OCI-LY7 (cell line): ENCODE data around the gene OR8D4. TPM values are rescaled to one million over a fixed set of nuclear protein-coding genes. Genes with fewer than 3 reads are reported as not detected.

ENCODE experiments used
- BruUV-seq: library from RNA; stranded (reverse); fragments of 400-500 nt; replicated peaks from 2 replicates; lab custom pipeline; 2021; lab: Mats Ljungman, UMichigan
- CTCF ChIA-PET: fragments of 300-600 bp; sonication (Branson Sonifier 250); formaldehyde crosslinking; loops from one replicate; lab custom pipeline; 2022; ENCODE audit warnings: antibody characterized with exemption; ENCODE audit not compliant: unreplicated experiment; lab: Charles Lee
- POLR2A ChIA-PET: fragments of 300-600 bp; sonication (Branson Sonifier 250); formaldehyde crosslinking; loops from one replicate; lab custom pipeline; 2022; ENCODE audit warnings: antibody characterized with exemption; lab: Charles Lee
- DNase-seq: peaks from one replicate; pipeline ENCODE4 v3.0.0-alpha.2; 2015; ENCODE audit warnings: low spot score
- H2AFZ ChIP-seq: fragments of 200-600 bp; sonication (generic), shearing (Covaris generic); 2 replicates; pipeline ENCODE4 v1.6.1; 2014; ENCODE audit warnings: mild to moderate bottlenecking, antibody characterized with exemption, low read length, moderate library complexity
- H3K27ac ChIP-seq: fragments of 200-600 bp; sonication (generic); 2 replicates; pipeline ENCODE4 v1.5.1; 2014; ENCODE audit warnings: mixed run types, low read depth, mild to moderate bottlenecking, moderate library complexity, low read length, inconsistent platforms; ENCODE audit not compliant: poor library complexity, severe bottlenecking
- H3K36me3 ChIP-seq: fragments of 200-600 bp; sonication (generic); 2 replicates; pipeline ENCODE4 v1.6.1; 2014; ENCODE audit warnings: mild to moderate bottlenecking, antibody characterized with exemption, low read length, moderate library complexity, mixed read lengths; ENCODE audit not compliant: insufficient read depth
- H3K4me1 ChIP-seq: fragments of 200-600 bp; sonication (generic); 2 replicates; pipeline ENCODE4 v1.5.1; 2014; ENCODE audit warnings: mild to moderate bottlenecking, low read length; ENCODE audit not compliant: insufficient read depth, poor library complexity, severe bottlenecking
- H3K4me2 ChIP-seq: fragments of 200-600 bp; sonication (generic); 2 replicates; pipeline ENCODE4 v1.6.1; 2014; ENCODE audit warnings: mild to moderate bottlenecking, low read length
- H3K4me3 ChIP-seq: fragments of 200-600 bp; sonication (generic); 2 replicates; pipeline ENCODE4 v1.5.1; 2014; ENCODE audit warnings: mild to moderate bottlenecking, low read depth, low read length; ENCODE audit not compliant: poor library complexity, severe bottlenecking
- H3K79me2 ChIP-seq: fragments of 200-600 bp; sonication (generic); 2 replicates; pipeline ENCODE4 v1.6.1; 2016; ENCODE audit warnings: low read depth, mild to moderate bottlenecking, low read length, moderate library complexity, mixed read lengths; ENCODE audit not compliant: insufficient read depth
- H3K9me2 ChIP-seq: fragments of 200-600 bp; sonication (generic); 2 replicates; pipeline ENCODE4 v1.6.1; 2016; ENCODE audit warnings: mild to moderate bottlenecking, low read length, mixed read lengths; ENCODE audit not compliant: insufficient read depth
- H3K9me3 ChIP-seq: fragments of 200-600 bp; sonication (generic); 2 replicates; pipeline ENCODE4 v1.6.1; 2014; ENCODE audit warnings: mild to moderate bottlenecking, mixed run types, low read length, mixed read lengths
- H4K20me1 ChIP-seq: fragments of 200-600 bp; sonication (generic); 2 replicates; pipeline ENCODE4 v1.6.1; 2014; ENCODE audit warnings: mild to moderate bottlenecking, antibody characterized with exemption, low read length, moderate library complexity, mixed read lengths; ENCODE audit not compliant: insufficient read depth
- CTCF ChIP-seq: fragments of 200-600 bp; sonication (generic); conservative IDR thresholded peaks from 2 replicates; pipeline ENCODE4 v1.5.1; 2014; ENCODE audit warnings: mild to moderate bottlenecking, antibody characterized with exemption, low read length, moderate library complexity, mixed read lengths
- EZH2phosphoT487 ChIP-seq: fragments of 200-600 bp; sonication (generic); IDR thresholded peaks from 2 replicates; pipeline ENCODE4 v1.6.1; 2018; ENCODE audit warnings: low read depth, borderline replicate concordance, mild to moderate bottlenecking, mixed run types, antibody characterized with exemption, low read length, moderate library complexity, mixed read lengths
- intact Hi-C: fragments of 100-400 bp; cut with micrococcal nuclease; formaldehyde crosslinking; loops from one replicate; pipeline ENCODE4 v1.10.0; 2022; ENCODE audit not compliant: unreplicated experiment
- total RNA-seq, 2 experiments: library from RNA; depleted of rRNA in 1 of 2; stranded (reverse); fragments of >200 nt in 1 of 2; shearing (Covaris generic) in 1 of 2; gene quantifications; 2 replicates each; pipeline ENCODE4 v1.2.3, GENCODE V29; 2014 to 2022

OR8D4 gene
- total RNA-seq, 2 experiments from 2014 or later, result not detected

- no peaks in the 10 kb centered on the region for H3K9me2 ChIP-seq
- POLR2A ChIA-PET, result interaction anchor here (0.7 kb wide), 2 partner anchors 9 to 117 kb away, joined by 3 to 5 read pairs; no protein-coding TSS in a partner anchor
- no TSS peak for BruUV-seq
- no peak overlapping the region for H2AFZ ChIP-seq
- no peak overlapping the region for H3K4me3 ChIP-seq
- CTCF ChIA-PET, result no interaction called here
- H3K4me1 ChIP-seq, result no peaks in the 10 kb centered on the region
- no peaks in the 10 kb centered on the region for H3K9me3 ChIP-seq
- no peak for DNase-seq
- H3K27ac ChIP-seq, result no peak overlapping the region
- TF ChIP-seq CTCF (no peak), EZH2phosphoT487 (no peak)
- no peaks in the 10 kb centered on the region for H4K20me1 ChIP-seq
- H3K79me2 ChIP-seq, result no peaks in the 10 kb centered on the region
- no peaks in the 10 kb centered on the region for H3K36me3 ChIP-seq
- H3K4me2 ChIP-seq, result no peak overlapping the region
- intact Hi-C loops, result no loop called here
Measured at GRCh38 chr11:123880912-123881311, 21.1 kb upstream of the OR8D4 start.

- Histone ChIP-seq H3K79me2 (no peaks in the 10 kb centered on the region), H4K20me1 (no peaks in the 10 kb centered on the region), H3K4me3 (no peak within 1 kb of the TSS), H2AFZ (no peak within 1 kb of the TSS), H3K36me3 (no peaks in the 10 kb centered on the region), H3K9me2 (no peaks in the 10 kb centered on the region), H3K9me3 (no peaks in the 10 kb centered on the region), H3K4me2 (no peak within 1 kb of the TSS), H3K4me1 (no peaks in the 10 kb centered on the region), H3K27ac (no peak within 1 kb of the TSS)
- no TSS peak for BruUV-seq
- ChIA-PET CTCF (no interaction called here), POLR2A (no interaction called here)
- TF ChIP-seq CTCF (no peak), EZH2phosphoT487 (no peak)
- no peak for DNase-seq
- intact Hi-C loops, result no loop called here
Measured at GRCh38 chr11:123885570-123885969, 16.4 kb upstream of the OR8D4 start, which contains the start of gene TMEM225. TSS of gene TMEM225 (minus strand) at chr11:123885670. CDS start at chr11:123885425, 245 bp downstream.

- Histone ChIP-seq H3K27ac (no peak overlapping the region), H3K36me3 (no peaks in the 10 kb centered on the region), H2AFZ (no peak overlapping the region), H3K4me1 (no peaks in the 10 kb centered on the region), H3K79me2 (no peaks in the 10 kb centered on the region), H3K9me2 (no peaks in the 10 kb centered on the region), H3K4me3 (no peak overlapping the region), H3K4me2 (no peak overlapping the region), H4K20me1 (no peaks in the 10 kb centered on the region), H3K9me3 (no peaks in the 10 kb centered on the region)
- POLR2A ChIA-PET, result interaction anchor here (1.2 kb wide), 1 partner anchor 14 kb away, joined by 4 read pairs; no protein-coding TSS in a partner anchor
- no TSS peak for BruUV-seq
- CTCF ChIA-PET, result no interaction called here
- no peak for DNase-seq
- TF ChIP-seq CTCF, result no peak
- no peak for TF ChIP-seq EZH2phosphoT487
- intact Hi-C loops, result no loop called here
Measured at GRCh38 chr11:123892031-123892430, 9.9 kb upstream of the OR8D4 start.
